ENCODE results near the gene TUFT1.
"Not testable (repeated sequence)": the region's sequence is repeated elsewhere in the genome, so short reads cannot be mapped to it uniquely, and the experiment has no call there.

DNA sequence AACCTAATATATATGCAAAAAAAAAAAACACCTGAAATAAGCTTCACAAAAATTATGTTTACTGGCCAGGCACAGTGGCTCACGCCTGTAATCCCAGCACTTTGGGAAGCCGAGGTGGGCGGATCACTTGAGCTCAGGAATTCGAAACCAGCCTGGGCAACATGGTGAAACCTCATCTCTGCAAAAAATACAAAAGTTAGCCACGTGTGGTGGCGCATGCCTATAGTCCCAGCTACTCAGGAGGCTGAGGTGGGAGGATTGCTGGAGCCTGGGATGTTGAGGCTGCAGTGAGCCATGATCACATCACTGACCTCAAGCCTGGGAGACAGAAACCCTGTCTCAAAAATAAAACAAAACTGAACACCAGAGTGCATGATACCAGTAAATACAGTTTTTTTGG lies 78.9 kb downstream of the TUFT1 start:
- TF ChIP-seq POLR2A (IDR thresholded peaks at IDR 0.05; ENCODE audit: low read depth, low read length); TAF1 (IDR thresholded peaks at IDR 0.05; ENCODE audit: low read depth, low read length); PAX5 (IDR thresholded peaks at IDR 0.05; ENCODE audit: insufficient read depth, low read length, severe bottlenecking); POU2F2 (IDR thresholded peaks at IDR 0.05; ENCODE audit: low read depth, low read length); POLR2AphosphoS5 (IDR thresholded peaks at IDR 0.05; ENCODE audit: low read depth, low read length): not testable (repeated sequence)

All from GM12891 (cell line).